GM19238 (cell line): ENCODE measurements around the gene NPTXR.
A peak's percentile ranks its signal among the peaks of the same experiment; 100 is the strongest.

Experiments used
- DNase-seq: peaks from one replicate; pipeline ENCODE4 v3.0.0; 2011; ENCODE audit warnings: low spot score; ENCODE audit not compliant: insufficient read length

The NPTXR gene

GRCh38 chr22:38853196-38853651, 9.4 kb upstream of the NPTXR start:
- DNase-seq = no peak

DNA sequence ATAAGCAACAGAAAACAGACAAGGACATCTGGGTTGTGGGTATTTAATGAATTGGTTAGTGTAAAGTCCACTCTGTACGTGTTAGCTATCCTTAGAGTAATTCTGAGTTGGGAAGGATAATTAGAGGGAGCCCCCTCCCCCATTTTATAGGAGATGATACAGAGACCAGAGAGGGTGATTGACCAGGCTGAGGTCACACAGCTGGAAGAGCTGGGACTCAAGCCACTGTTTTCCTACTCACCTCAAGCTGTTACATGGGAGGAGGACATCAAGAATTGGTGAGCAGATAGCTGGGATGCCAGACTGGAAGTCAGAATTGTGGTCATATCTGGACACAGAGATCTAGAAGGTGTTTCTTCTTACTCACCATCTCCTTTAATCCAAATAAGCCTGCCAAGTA, 8.7 kb upstream of the NPTXR start:
- DNase-seq = no peak

DNA sequence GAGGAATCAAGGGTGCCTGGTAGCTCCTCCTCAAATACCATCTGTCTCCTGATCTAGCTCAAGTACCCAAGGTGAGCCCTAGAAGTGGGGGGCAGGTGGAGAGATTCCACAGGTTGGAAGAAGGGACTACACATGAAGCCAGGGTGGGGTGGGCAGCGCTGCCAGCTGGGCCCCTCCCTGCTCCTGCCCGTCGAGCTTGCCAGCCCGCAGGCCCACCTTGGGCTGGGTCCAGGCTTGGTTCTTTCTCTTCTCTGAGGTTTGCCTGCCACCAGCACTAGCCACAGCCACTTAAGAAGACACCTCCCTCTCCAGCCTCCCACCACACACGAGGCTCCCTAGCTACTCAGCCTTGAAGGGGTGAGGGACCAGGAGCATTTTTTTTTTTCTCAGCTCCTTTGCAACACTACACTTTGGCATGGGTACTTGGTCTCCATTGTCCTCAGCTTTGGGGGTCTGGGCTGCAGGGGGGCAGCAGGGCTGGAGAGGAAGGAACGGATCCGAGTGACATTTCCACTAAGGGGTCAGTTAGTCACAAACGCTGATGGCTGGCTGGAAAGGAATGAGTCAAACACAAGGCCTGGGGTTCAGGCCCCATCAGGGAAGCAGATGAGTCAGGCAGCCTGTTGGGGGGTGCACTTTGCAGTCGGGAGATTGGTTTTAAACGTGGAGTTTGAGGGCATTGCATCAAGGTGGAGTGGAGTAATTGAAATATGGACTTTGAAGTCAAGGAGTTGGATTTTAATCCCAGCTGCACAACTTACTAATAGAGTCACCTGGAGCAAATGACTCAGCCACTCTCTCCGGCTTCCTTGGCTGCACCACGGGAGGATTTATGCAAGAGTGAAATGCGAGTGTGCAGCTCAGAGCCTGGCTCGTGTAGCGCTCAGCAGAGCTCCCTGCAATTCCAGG, 7.4 kb upstream of the NPTXR start:
- DNase-seq = no peak

DNA sequence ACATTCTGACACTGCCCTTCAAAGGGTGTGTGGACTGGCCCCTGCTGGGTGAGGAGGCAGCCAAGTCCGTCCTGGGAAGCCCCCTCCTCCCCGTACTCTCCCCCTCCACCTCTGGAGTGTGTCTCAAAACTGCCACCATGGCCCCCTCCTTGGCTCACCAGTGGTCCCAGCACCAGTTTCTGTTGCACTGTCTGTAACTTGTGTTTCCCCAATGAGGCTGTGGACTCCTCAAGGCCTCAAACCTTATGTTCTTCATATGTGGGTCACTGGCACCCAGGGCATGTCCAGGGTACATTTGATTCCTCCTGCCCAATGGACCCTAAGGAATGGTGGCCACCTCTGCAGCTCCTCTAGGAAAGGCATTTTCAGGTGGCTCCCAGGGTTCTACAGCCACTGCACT, 6.6 kb upstream of the NPTXR start:
- DNase-seq = no peak

GRCh38 chr22:38849811-38850210, 6.0 kb upstream of the NPTXR start:
- no peak for DNase-seq

- DNase-seq = no peak
Measured at GRCh38 chr22:38846412-38846811, 2.6 kb upstream of the NPTXR start.

- DNase-seq = no peak
Measured at GRCh38 chr22:38845004-38845740, 1.3 kb upstream of the NPTXR start.

- DNase-seq = no peak
Measured at GRCh38 chr22:38844315-38845003, 631 bp upstream of the NPTXR start.

- DNase-seq = peak; percentile 55
Measured at GRCh38 chr22:38843201-38843656, 599 bp downstream of the NPTXR start.

DNA sequence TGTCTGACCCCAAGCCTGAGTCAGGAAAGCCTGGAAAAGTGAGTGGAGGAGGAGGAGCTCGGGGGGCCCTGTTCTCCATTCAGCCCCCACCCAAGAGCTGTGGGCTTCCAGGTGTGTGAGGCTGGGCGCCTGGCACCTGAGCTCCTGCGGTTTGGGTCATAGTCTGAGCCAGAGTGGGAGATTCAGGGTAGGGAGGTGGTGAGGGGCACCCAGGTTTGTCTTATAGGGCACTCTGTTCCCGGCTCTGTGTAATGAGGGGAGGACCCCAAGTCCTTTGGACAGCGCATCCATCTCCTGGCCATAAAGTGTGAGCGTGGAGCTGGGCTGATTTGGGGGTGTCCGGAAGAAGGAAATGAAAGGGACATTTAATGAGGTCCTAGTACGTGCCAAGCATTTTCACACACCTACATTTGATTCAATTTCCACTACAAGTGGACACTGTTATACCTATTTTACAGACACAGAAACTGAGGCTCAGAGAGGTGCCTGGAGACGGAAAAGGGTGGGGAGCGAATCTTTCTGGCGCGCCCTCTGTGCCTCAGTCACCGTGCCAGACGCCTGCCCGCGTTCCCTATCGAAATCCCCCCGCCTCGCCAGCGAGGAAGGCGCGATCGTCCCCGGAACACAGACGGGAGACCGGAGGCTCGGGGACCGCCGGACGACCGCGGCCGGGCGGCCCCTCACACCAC, 1.2 kb downstream of the NPTXR start:
- no peak for DNase-seq

GRCh38 chr22:38841635-38842034, 2.2 kb downstream of the NPTXR start:
- no peak for DNase-seq

GRCh38 chr22:38841211-38841610, 2.6 kb downstream of the NPTXR start:
- DNase-seq = no peak

GRCh38 chr22:38840129-38840528, 3.7 kb downstream of the NPTXR start:
- no peak for DNase-seq

- no peak for DNase-seq
Measured at GRCh38 chr22:38839686-38840085, 4.1 kb downstream of the NPTXR start.

DNA sequence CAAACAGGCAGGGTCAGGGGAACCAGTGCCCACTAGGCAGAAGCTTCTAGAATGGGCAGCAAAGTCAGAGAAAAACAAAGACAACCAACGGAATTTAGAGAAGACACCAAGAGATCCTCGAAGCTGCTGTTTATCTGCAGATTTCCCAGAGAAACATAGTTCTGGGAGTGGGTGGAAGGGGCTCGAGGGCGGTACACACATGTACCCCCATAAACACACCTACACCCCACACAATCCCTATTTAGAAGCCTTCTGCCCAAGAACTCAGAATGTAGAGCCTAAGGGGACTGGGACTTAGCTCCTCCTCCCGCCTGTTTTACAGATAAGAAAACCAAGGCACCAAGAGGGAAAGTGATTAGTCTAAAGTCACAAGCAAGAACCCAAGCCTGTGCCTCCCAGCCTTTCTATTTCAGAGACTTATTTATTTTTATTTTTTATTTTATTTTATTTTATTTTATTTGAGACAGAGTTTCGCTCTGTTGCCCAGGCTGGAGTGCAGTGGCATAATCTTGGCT, 6.4 kb downstream of the NPTXR start:
- no peak for DNase-seq

DNA sequence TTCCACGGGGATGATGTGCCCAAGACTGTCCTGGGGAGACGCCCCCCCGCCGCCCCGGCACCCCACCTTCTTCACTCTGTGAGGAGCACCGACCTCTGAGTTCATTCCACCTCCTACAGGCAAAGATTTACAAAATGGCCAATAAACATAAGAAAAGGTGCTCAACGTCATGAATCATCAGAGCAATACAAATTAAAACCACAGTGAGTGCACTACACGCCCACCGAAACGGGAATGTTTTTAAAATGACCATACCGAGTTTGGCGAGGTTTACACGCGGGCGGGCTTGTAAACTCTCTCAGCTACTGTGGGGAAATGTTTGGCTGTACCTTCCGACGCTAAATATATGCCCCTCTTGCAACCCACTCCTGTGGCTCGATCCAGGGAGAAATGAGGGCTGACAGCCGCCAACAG, 7.9 kb downstream of the NPTXR start:
- no peak for DNase-seq

- DNase-seq = no peak
Measured at GRCh38 chr22:38834991-38835390, 8.8 kb downstream of the NPTXR start.

DNA sequence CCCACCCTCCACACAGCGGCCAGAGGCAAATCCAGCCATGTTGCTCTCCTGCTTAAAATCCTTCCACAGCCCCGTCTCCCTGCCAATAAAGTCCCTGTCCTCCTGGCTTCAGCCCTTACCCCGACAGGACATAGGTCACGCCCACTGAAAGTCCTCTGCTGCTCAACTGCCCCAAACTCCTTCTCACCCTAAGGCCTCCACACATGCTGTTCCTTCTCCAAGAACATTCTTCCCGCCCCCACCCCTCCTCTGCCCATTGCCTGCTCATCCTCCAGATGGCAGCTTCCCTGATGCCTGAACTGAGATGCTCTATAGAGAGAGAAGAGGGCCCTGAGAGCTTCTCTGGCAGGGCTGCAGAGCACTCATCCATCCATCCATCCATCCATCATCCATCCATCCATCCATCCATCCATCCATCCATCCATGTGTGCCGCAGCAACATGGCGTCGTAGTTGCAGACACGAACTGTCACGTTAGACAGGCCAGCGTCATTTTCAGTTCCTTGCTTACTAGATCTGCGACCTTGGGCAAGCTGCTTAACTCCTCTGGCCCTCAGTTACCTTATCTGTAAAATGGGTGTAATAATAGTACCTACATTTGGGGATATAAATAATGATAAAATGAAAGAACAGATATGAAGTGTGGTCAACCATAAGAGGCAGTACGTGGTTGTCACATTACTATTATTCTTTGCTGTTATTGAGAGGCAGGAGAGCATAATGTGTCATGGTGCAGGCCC, 9.4 kb downstream of the NPTXR start:
- DNase-seq = no peak

DNA sequence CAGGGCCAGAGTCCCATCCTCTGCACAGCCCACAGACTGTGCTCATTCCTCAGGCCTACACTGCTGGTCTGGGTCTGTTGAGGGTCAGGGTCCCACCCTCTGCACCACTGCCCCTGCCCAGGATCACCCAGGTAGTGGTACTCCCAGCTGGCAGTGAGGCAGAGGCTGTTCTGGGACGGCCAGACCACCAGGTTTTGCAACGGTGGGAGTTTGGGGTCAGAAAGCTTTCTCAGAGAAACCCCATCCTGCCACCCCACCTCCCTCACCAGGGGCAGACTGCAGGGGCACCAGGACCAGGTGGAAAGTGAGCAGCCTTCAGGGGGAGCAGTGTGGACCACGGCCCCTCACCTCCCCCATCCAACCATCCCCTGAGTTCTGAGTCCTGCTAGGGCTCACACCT, 10.8 kb downstream of the NPTXR start:
- DNase-seq = no peak
